Measurements from ENCODE around the gene SERGEF.
"Not testable (repeated sequence)": the region's sequence is repeated elsewhere in the genome, so short reads cannot be mapped to it uniquely, and the experiment has no call there.

SERGEF gene

DNA sequence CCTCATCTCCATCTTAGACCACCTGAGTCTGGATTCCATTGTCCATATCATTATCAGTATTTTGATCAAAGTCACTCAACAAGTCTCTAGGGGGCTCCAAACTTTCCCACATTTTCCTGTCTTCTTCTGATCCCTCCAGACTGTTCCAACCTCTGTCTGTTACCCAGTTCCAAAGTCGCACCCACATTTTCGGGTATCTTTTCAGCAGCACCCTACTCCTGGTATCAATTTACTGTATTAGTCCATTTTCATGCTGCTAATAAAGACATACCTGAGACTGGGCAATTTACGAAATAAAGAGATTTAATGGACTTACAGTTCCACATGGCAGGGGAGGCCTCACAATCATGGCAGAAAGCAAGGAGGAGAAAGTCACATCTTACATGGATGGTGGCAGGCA is 144.4 kb downstream of the SERGEF start:
- in situ Hi-C loops (cut with HindIII; ENCODE audit: low sequenced_read_pairs): not testable (repeated sequence)

DNA sequence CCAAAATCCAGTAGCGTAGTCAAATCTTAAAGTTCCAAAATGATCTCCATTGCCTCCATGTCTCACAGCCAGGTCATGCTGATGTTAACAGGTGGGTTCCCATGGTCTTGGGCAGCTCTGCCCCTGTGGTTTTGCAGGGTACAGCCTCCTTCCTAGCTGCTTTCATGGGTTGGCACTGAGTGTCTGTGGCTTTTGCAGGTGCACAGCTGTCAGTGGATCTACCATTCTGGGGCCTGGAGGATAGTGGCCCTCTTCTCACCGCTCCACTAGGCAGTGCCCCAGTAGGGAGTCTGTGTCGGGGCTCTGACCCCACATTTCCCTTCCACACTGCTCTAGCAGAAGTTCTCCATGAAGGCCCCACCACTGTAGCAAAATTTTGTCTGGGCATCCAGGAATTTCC is 145.5 kb downstream of the SERGEF start:
- in situ Hi-C loops (cut with HindIII; ENCODE audit: low sequenced_read_pairs): no loop called here

DNA sequence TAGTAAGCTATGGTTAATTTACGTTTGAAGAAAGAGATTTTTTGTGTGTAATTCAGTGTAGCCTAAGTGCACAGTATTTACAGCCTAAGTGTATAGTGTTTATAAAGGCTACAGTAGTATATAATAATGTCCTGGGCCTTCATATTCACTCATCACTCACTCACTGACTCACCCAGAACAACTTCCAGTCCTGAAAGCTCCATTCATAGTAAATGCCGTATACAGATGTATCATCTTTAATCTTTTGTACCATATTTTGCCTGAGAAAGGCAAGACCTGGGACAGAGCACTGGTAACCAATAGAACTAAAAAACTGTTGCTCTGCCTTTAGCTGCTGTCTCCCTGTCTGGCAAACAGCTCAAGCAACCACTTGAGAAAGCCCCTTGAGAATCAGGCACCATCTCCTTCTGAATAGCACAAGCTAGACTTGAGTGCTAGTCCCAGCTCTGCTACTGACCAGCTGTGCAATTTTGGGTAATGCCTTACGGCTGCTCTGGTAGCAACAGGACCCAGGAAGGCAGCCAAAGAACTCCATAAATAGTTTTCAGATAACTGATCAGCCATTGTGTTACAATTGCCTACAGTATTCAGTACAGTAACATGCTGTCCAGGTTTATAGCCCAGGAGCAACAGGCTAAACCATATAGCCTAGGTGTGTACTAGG is 146.9 kb downstream of the SERGEF start:
- in situ Hi-C loops (cut with HindIII; ENCODE audit: low sequenced_read_pairs): no loop called here

DNA sequence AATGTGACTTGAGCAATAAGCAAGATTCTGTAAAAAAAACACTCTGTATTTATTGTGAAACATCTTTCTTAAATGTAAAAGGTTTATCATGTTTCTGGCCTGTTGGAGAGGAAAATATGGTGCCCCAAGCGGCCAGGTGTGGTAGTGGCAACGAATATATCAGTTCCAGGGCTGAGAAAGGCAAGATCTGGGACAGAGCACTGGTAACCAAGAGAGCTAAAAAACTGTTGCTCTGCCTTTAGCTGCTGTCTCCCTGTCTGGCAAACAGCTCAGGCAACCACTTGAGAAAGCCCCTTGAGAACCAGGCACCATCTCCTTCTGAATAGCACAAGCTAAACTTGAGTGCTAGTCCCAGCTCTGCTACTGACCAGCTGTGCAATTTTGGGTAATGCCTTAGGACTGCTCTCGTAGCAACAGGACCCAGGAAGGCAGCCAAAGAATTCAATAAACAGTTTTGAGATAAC is 148.3 kb downstream of the SERGEF start:
- in situ Hi-C loops (cut with HindIII; ENCODE audit: low sequenced_read_pairs): no loop called here

DNA sequence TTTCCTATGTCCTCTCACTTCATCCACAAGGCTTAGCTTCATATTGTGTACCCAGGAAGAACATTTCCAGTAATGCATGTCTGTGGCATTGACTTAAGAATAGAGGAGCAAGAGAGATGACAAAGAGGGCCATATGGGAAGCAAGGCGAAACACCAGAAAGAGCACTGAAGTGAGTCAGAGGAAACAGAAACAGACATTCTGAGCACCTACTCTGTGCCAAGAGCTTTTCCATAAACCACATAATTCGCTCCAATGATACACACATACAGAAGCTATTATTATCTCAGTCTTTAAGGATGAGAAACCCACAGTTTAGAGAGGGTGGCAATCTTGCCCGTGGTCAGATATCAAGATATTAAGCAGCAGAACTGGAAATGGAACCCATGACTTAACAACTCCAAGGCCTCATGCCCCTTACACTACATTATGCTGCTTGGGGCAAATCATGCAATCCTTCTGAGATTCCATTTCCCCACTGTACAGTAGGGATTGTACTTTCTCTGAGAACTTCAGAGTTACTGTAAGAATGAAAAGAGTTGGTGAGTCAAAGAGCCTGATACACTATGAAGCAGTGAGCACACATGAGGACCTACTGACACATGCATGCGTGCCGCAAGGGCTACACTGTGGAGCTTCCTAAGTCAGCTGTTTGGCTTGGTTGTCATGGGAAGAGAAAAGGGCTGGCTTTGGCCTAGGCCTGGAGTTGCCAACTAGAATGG is 151.7 kb downstream of the SERGEF start:
- in situ Hi-C loops (cut with HindIII; ENCODE audit: low sequenced_read_pairs): no loop called here

GRCh38 chr11:17859552-17859951 is 153.3 kb downstream of the SERGEF start:
- in situ Hi-C loops (cut with HindIII; ENCODE audit: low sequenced_read_pairs): no loop called here

DNA sequence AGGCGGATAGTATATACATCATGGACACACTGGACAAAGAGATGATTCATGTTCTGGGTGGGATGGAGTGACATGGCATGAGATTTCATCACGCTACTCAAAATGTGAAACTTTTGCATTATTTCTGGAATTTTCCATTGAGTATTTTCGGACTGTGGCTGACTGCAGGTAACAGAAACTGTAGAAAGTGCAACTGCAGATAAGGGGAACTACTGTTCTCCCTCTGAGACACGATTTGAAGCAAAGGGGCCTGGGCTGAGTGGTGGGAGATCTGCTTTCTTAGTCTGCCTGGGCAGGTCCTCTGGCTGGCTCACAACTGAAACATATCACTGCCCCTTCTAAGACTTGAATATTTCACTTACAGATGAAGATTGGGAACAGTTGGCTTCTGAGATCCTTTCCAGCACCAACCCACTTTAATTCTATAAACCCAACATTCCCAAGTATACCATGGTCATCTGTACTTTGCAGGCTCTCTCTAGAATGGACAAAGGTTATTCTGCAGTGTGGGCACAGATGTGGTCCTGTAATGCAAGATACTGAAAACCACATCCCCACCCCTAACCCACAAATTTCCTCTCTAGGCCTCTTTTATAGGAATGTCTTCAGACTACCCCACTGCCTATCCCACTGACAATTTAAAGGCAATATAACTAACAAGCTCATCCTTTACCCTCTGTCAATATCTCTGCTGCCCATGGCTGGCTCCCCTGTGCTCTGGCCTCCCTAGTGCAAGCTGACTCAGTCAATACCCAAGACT is 157.1 kb downstream of the SERGEF start:
- in situ Hi-C loops (cut with HindIII; ENCODE audit: low sequenced_read_pairs): no loop called here

DNA sequence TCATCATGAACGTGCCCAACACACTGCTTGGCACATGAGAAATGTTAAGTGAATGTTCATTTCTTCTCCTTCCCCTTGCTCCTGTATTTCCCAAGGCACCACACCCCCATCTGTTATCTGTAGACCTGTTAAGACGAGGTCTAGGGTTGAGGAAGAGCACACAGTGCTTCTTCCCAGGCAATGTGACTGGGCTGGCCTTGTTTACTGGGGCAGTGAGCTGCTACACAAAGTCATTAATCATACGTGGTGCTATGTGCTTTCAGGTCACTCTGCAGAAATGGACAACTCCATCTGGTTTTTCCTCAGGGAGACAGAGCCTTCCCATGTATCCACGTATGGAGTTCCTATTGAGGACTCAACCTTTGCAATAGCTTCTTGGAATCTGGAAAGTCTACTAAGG is 159.6 kb downstream of the SERGEF start:
- in situ Hi-C loops (cut with HindIII; ENCODE audit: low sequenced_read_pairs): no loop called here

DNA sequence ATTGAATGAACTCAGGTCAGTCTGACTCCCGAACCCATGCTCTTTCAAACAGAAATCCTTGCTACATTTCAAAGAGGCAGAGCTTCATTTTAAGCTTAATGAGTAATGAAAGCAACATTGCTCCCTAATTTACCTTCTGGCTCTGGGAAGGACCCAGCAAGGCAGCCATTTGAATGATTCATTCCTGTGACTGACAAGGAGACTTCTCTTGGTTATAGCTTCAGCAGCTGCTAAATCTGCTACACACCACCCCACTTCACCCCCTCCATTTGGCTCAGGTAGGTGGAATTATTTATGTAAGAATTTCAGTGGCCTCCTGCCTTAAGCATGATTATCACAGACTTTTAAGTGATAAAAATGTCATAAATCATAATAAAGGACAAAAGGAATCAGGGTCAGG is 160.6 kb downstream of the SERGEF start:
- in situ Hi-C loops (cut with HindIII; ENCODE audit: low sequenced_read_pairs): no loop called here

GRCh38 chr11:17851697-17852096 is 161.2 kb downstream of the SERGEF start:
- in situ Hi-C loops (cut with HindIII; ENCODE audit: low sequenced_read_pairs): no loop called here

DNA sequence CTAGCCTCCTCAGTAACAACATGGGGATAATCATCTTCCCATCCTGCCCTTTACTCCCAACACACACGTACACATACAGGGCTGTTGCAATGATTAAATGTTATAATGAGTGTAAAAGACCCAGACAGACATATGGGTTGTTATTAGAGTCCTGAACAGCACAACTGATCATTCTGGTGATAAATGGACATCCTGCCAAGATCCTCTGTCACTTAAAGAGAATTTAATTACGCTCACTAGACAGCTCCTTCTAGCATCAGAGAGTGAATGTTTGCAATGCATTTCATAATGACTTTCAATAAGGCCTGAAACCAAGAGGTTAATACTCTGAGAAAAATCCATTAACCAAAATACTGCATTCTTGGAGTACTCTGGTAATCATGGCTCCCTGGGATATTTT is 162.5 kb downstream of the SERGEF start:
- in situ Hi-C loops (cut with HindIII; ENCODE audit: low sequenced_read_pairs): no loop called here

DNA sequence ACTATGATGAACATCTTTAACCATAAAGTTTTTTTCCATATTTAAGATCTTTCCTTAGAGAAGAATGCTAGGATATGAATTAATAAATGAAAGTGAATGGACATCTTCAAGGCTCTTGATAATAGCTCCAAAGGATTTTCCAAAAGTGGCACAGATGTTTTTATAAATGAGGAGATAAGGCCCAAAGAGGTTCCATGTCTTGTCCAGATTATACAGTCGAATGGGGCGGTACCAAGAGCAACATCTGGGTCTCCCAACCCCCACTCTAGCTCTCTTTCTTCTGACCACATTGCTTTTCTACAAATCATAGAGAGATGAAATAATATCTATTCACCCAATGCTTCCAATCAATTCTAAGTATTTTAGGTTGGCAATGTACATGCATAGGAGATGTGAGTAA is 164.1 kb downstream of the SERGEF start:
- in situ Hi-C loops (cut with HindIII; ENCODE audit: low sequenced_read_pairs): no loop called here

DNA sequence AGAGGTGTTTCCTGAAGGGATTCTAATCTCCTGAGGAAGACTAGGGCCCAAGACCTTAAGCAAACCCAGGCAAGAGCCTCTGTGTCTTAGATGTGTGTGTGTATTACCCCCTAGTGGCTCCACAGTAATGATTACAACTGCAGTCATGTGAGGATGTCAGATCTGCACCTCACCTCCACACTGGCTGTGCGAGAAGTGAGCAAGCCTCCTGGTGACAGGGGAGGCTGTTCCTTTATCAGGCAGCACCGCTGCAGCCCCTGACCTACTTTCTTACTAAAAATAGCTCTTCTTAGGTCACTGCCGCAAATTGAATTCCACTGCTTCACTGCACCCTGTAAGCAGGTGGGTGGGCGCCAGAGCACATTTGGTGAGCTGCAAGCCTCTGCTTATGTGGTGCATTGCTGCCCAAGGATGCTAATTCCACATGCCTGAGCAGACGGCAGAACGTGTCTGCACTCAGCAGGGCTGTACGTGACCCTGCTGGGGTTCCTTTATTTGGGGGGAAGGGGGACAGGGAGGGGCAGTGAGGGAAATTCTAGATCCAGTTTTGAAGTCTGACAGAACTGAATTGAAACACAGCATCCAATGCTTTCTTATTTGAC is 165.9 kb downstream of the SERGEF start:
- in situ Hi-C loops (cut with HindIII; ENCODE audit: low sequenced_read_pairs): no loop called here

- in situ Hi-C loops (cut with HindIII; ENCODE audit: low sequenced_read_pairs): no loop called here
Measured at GRCh38 chr11:17845431-17845881, 167.4 kb downstream of the SERGEF start.

DNA sequence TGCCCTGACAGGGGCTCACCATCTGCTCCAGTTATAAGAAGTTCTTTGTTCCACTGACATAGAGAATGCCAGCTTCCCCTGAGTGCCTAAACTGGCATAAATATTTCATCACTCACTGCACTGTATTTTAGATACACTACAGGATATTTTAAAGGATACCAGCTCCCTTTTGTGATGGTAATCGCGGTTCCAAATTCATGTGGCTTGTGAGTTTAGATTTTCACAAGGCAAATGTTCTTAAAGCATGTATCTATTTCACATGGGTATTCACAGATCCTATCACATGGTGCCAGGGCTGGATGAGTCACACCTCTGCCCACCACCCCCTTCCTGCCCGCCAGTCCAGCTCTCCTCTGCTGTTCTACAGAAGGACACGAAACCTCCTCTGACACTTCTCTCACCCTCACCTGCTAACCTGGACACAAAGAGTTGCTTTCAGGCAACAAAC is 172.7 kb downstream of the SERGEF start:
- in situ Hi-C loops (cut with HindIII; ENCODE audit: low sequenced_read_pairs): no loop called here

DNA sequence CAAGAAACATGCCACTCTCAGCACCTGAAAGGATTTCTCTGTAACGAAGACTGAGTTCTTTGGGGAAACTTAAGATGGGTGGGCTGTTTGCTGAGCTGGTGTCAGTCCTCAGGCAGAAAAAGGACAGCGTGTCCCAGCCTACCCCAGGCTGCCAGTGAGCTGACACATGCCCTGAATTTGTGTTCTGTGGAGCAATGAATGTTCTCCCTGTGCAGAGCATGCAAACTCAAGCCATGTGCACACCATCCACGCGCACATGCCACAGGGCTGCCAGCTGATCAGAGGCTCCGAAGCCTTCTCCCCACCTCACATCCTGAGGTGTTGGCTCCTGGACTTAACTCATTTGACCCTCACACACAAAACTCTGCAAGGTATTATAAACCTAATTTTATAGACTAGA is 173.4 kb downstream of the SERGEF start:
- in situ Hi-C loops (cut with HindIII; ENCODE audit: low sequenced_read_pairs): no loop called here

GRCh38 chr11:17838102-17838501 is 174.7 kb downstream of the SERGEF start:
- in situ Hi-C loops (cut with HindIII; ENCODE audit: low sequenced_read_pairs): no loop called here

GRCh38 chr11:17831883-17832282 is 181.0 kb downstream of the SERGEF start:
- in situ Hi-C loops (cut with HindIII; ENCODE audit: low sequenced_read_pairs): no loop called here

DNA sequence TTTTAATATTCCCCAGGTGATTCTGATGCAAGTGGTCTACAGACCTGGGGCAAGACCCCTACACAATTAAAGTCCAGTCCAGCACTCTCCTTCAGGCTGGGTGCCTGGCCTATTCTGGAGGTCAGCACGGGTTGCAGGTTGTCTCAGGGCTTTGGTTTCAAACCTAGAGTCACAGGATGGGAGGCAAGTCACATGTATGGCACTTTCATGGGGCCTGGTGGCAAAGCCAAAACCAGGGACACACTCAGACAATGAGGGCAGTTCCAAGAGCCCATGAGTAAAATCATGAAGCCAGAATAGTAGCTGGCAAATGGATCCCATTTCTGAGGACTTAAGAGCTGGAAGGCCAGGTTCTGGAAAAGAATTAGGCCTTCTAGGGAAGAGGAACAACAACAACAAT is 181.6 kb downstream of the SERGEF start:
- in situ Hi-C loops (cut with HindIII; ENCODE audit: low sequenced_read_pairs): no loop called here

DNA sequence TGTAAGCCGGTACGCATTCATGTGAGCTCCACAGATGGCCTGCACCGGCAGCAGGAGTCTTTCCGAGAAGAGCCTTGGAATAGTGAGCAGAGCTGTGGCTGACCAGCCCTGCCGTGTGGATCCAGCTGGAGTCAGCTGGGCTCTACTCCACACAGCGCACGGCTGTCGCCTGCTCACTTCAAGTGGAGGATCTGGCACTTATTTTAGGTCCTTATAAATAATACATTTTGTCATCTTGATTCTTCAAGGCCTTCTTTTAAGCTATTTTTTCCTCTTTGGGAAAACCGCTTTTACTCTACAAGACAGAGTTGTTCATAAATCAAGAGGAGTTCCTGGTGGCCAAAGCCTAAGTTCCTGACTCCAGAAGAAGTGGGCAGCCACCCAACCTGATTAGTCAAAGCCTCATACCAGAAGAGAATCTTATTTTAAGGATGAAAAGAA is 184.5 kb downstream of the SERGEF start:
- in situ Hi-C loops (cut with HindIII; ENCODE audit: low sequenced_read_pairs): no loop called here

GRCh38 chr11:17827006-17827405 is 185.8 kb downstream of the SERGEF start:
- in situ Hi-C loops (cut with HindIII; ENCODE audit: low sequenced_read_pairs): no loop called here

Data from DLD1 (cell line).